Left ventricle myocardium inferior (tissue), 1 donor: ENCODE measurements around the gene TOMM22. TPM values are rescaled to one million over a fixed set of nuclear protein-coding genes. Genes with fewer than 3 reads are reported as not detected.

Experiments
- DNase-seq: peaks from one replicate; pipeline ENCODE4 v3.0.0-alpha.2; 2020
- H3K27ac ChIP-seq: fragments of 200-600 bp; replicated peaks from 2 replicates; pipeline ENCODE4 v1.8.0; 2021
- H3K27me3 ChIP-seq: fragments of 200-600 bp; 2 replicates; pipeline ENCODE4 v1.8.0; 2021; ENCODE audit warnings: low read depth
- H3K36me3 ChIP-seq: fragments of 200-600 bp; 2 replicates; pipeline ENCODE4 v1.8.0; 2021
- H3K4me1 ChIP-seq: fragments of 200-600 bp; 2 replicates; pipeline ENCODE4 v1.8.0; 2021
- H3K4me3 ChIP-seq: fragments of 200-600 bp; 2 replicates; pipeline ENCODE4 v1.8.0; 2021; ENCODE audit warnings: mild to moderate bottlenecking, moderate library complexity
- H3K9me3 ChIP-seq: fragments of 200-600 bp; replicated peaks from 2 replicates; pipeline ENCODE4 v1.8.0; 2021
- CTCF ChIP-seq: fragments of 200-600 bp; IDR thresholded peaks from 2 replicates; pipeline ENCODE4 v1.8.0; 2021; ENCODE audit warnings: antibody characterized with exemption, mild to moderate bottlenecking, borderline replicate concordance
- intact Hi-C: fragments of 100-400 bp; cut with micrococcal nuclease; formaldehyde crosslinking; loops from one replicate; pipeline ENCODE4 v1.11.0; 2022
- total RNA-seq: library from RNA; stranded (reverse); fragmentation: NEBNext Ultra II Directional; extraction: Animal tissue kit (Norgen Biotek cat#: 25700); gene quantifications from one replicate; pipeline ENCODE4 v1.2.1, GENCODE V29; 2021
- donor health status: DM: no; HTN: yes; CAD: no; lungs with severe emphysema.

Gene TOMM22
- total RNA-seq, 1 donor from 2014 or later: 66.6 TPM

- peaks cover 79% of the 10 kb centered on the region for H3K4me1 ChIP-seq
- no peak for TF ChIP-seq CTCF
- H3K9me3 ChIP-seq: no peaks in the 10 kb centered on the region
- DNase-seq: no peak
- H3K4me3 ChIP-seq: peak overlapping the region; percentile 85
- H3K27ac ChIP-seq: peak overlapping the region; percentile 95
- no peaks in the 10 kb centered on the region for H3K27me3 ChIP-seq
- H3K36me3 ChIP-seq: peaks cover 9% of the 10 kb centered on the region
- intact Hi-C loops: no loop called here
Observed at GRCh38 chr22:38697425-38698089, 15.8 kb downstream of the TOMM22 start.

- Histone ChIP-seq H3K27ac (peak overlapping the region; percentile 95), H3K4me3 (peak overlapping the region; percentile 85), H3K36me3 (peaks cover 9% of the 10 kb centered on the region), H3K27me3 (no peaks in the 10 kb centered on the region), H3K9me3 (no peaks in the 10 kb centered on the region), H3K4me1 (peaks cover 75% of the 10 kb centered on the region)
- TF ChIP-seq CTCF: no peak
- intact Hi-C loops: no loop called here
- no peak for DNase-seq
Observed at GRCh38 chr22:38698407-38699094, 16.8 kb downstream of the TOMM22 start.

GRCh38 chr22:38699143-38699542 is 17.4 kb downstream of the TOMM22 start:
- Histone ChIP-seq H3K27me3 (no peaks in the 10 kb centered on the region), H3K4me3 (peak overlapping the region; percentile 85), H3K36me3 (peaks cover 6% of the 10 kb centered on the region), H3K4me1 (peaks cover 71% of the 10 kb centered on the region), H3K9me3 (no peaks in the 10 kb centered on the region), H3K27ac (peak overlapping the region; percentile 95)
- TF ChIP-seq CTCF: no peak
- DNase-seq: no peak
- intact Hi-C loops: no loop called here

- intact Hi-C loops: no loop called here
- no peak for TF ChIP-seq CTCF
- Histone ChIP-seq H3K27me3 (no peaks in the 10 kb centered on the region), H3K4me3 (peak overlapping the region; percentile 85), H3K27ac (peak overlapping the region; percentile 95), H3K4me1 (peaks cover 69% of the 10 kb centered on the region), H3K36me3 (no peaks in the 10 kb centered on the region), H3K9me3 (no peaks in the 10 kb centered on the region)
- DNase-seq: no peak
Observed at GRCh38 chr22:38699784-38700183, 18.0 kb downstream of the TOMM22 start.

- Histone ChIP-seq H3K4me3 (peak overlapping the region; percentile 85), H3K9me3 (no peaks in the 10 kb centered on the region), H3K27ac (peak overlapping the region; percentile 95), H3K4me1 (peaks cover 68% of the 10 kb centered on the region), H3K36me3 (no peaks in the 10 kb centered on the region), H3K27me3 (no peaks in the 10 kb centered on the region)
- peak; percentile 74 for DNase-seq
- no peak for TF ChIP-seq CTCF
- intact Hi-C loops: no loop called here
Observed at GRCh38 chr22:38700270-38700788, 18.6 kb downstream of the TOMM22 start.
